Measurements from ENCODE around the gene RIGI. TPM values are rescaled to one million over a fixed set of nuclear protein-coding genes. Genes with fewer than 3 reads are reported as not detected.
A peak's percentile ranks its signal among the peaks of the same experiment; 100 is the strongest.

Gene RIGI
- total and polyA plus RNA-seq, 10 of the 15 experiments (the other 5 are each of a cell fraction or from before 2014, with no cell fraction given), result 5.3 to 15.2 (median 9.1) TPM

GRCh38 chr9:32550562-32551275, 24.7 kb upstream of the RIGI start (continued):
- no peak for TF ChIP-seq ZBTB4 (CRISPR knock-in tag; IDR thresholded peaks at IDR 0.05)
- TF ChIP-seq ZBED1 (IDR thresholded peaks at IDR 0.05; ENCODE audit: borderline replicate concordance), result no peak
- no peak for TF ChIP-seq SMAD1 (IDR thresholded peaks at IDR 0.05; ENCODE audit: low read depth, partially characterized antibody)
- TF ChIP-seq POU2F2 (IDR thresholded peaks at IDR 0.05; ENCODE audit: borderline replicate concordance, low read depth, low read length), result no peak; the same call in 2 of the 3 replicates
- TF ChIP-seq RUNX3 (IDR thresholded peaks at IDR 0.05; ENCODE audit: low read length), result peak; percentile 46; the same call in 1 of the 2 replicates
- TF ChIP-seq TCF12 (IDR thresholded peaks at IDR 0.05; ENCODE audit: low read depth, low read length), result no peak
- no peak for TF ChIP-seq ZNF592 (IDR thresholded peaks at IDR 0.05)
- peak; percentile 75 for TF ChIP-seq POLR2A (IDR thresholded peaks at IDR 0.05; ENCODE audit: low read depth, low read length)
- no peak for TF ChIP-seq EZH2 (IDR thresholded peaks at IDR 0.05; ENCODE audit: borderline replicate concordance, control insufficient read depth, low read depth, low read length)
- no peak for TF ChIP-seq USF1 (IDR thresholded peaks at IDR 0.05; ENCODE audit: borderline replicate concordance, extremely low read length, insufficient read depth, low read depth, low read length)
- TF ChIP-seq SMC3 (IDR thresholded peaks at IDR 0.05; ENCODE audit: borderline replicate concordance, low read length), result no peak
- no peak for TF ChIP-seq FOXM1 (IDR thresholded peaks at IDR 0.05; ENCODE audit: low read depth, low read length)
- peak; percentile 65; the same call in 1 of the 2 replicates for TF ChIP-seq CBFB (IDR thresholded peaks at IDR 0.05; ENCODE audit: low read depth)
- TF ChIP-seq ZNF217 (IDR thresholded peaks at IDR 0.05), result no peak
- no peak for TF ChIP-seq SIX5 (IDR thresholded peaks at IDR 0.05; ENCODE audit: low read depth, low read length, severe bottlenecking)
- no peak for TF ChIP-seq MYB (IDR thresholded peaks at IDR 0.05; ENCODE audit: borderline replicate concordance, low read depth, low read length)
- peak; percentile 54; the same call in 1 of the 2 replicates for TF ChIP-seq LARP7 (IDR thresholded peaks at IDR 0.05)
- peak; percentile 77; the same call in 1 of the 2 replicates for TF ChIP-seq NBN (IDR thresholded peaks at IDR 0.05)
- TF ChIP-seq RB1 (IDR thresholded peaks at IDR 0.05; ENCODE audit: borderline replicate concordance), result no peak
- TF ChIP-seq IRF3 (IDR thresholded peaks at IDR 0.05), result no peak
- 0 out of 2 replicates have a peak, but pooled peaks have one; percentile 80 for TF ChIP-seq RCOR1 (conservative IDR thresholded peaks at IDR 0.05; ENCODE audit: low read depth, low read length)
- no peak for TF ChIP-seq ZZZ3 (IDR thresholded peaks at IDR 0.05; ENCODE audit: control insufficient read depth, insufficient read length, low read depth)

Measured in GM12878 (cell line).